ENCODE data around the gene KCNS3.

The KCNS3 gene

GRCh38 chr2:17892770-17893534 is 14.5 kb downstream of the KCNS3 start:
- Histone ChIP-seq H3K27ac (no peak overlapping the region), H2AFZ (no peak overlapping the region), H3K4me2 (ENCODE audit: low read length) (no peak overlapping the region), H3K36me3 (ENCODE audit: control insufficient read depth, insufficient read depth, low read length) (no peaks in the 10 kb centered on the region), H3K4me1 (no peaks in the 10 kb centered on the region), H3K79me2 (no peaks in the 10 kb centered on the region), H3K27me3 (ENCODE audit: control insufficient read depth, insufficient read depth, low read length) (no peaks in the 10 kb centered on the region), H3K9me3 (ENCODE audit: control insufficient read depth, low read length) (no peaks in the 10 kb centered on the region), H3K4me3 (ENCODE audit: low read depth, low read length) (no peak overlapping the region), H3K9ac (no peak overlapping the region)
- TF ChIP-seq CTCF (IDR thresholded peaks at IDR 0.05), result no peak

GRCh38 chr2:17894005-17894404 is 15.5 kb downstream of the KCNS3 start:
- H2AFZ ChIP-seq, result no peak overlapping the region
- no peaks in the 10 kb centered on the region for H3K36me3 ChIP-seq (ENCODE audit: control insufficient read depth, insufficient read depth, low read length)
- H3K4me1 ChIP-seq, result no peaks in the 10 kb centered on the region
- no peaks in the 10 kb centered on the region for H3K9me3 ChIP-seq (ENCODE audit: control insufficient read depth, low read length)
- H3K79me2 ChIP-seq, result no peaks in the 10 kb centered on the region
- H3K4me2 ChIP-seq (ENCODE audit: low read length), result no peak overlapping the region
- H3K4me3 ChIP-seq (ENCODE audit: low read depth, low read length), result no peak overlapping the region
- no peaks in the 10 kb centered on the region for H3K27me3 ChIP-seq (ENCODE audit: control insufficient read depth, insufficient read depth, low read length)
- no peak for TF ChIP-seq CTCF (IDR thresholded peaks at IDR 0.05)
- H3K9ac ChIP-seq, result no peak overlapping the region
- H3K27ac ChIP-seq, result no peak overlapping the region

GRCh38 chr2:17894556-17894955 is 16.1 kb downstream of the KCNS3 start:
- TF ChIP-seq CTCF (IDR thresholded peaks at IDR 0.05), result no peak
- no peaks in the 10 kb centered on the region for H3K9me3 ChIP-seq (ENCODE audit: control insufficient read depth, low read length)
- no peak overlapping the region for H3K4me3 ChIP-seq (ENCODE audit: low read depth, low read length)
- H3K36me3 ChIP-seq (ENCODE audit: control insufficient read depth, insufficient read depth, low read length), result no peaks in the 10 kb centered on the region
- H3K27me3 ChIP-seq (ENCODE audit: control insufficient read depth, insufficient read depth, low read length), result no peaks in the 10 kb centered on the region
- H2AFZ ChIP-seq, result no peak overlapping the region
- no peaks in the 10 kb centered on the region for H3K4me1 ChIP-seq
- no peaks in the 10 kb centered on the region for H3K79me2 ChIP-seq
- H3K4me2 ChIP-seq (ENCODE audit: low read length), result no peak overlapping the region
- H3K27ac ChIP-seq, result no peak overlapping the region
- no peak overlapping the region for H3K9ac ChIP-seq

- Histone ChIP-seq H3K9me3 (ENCODE audit: control insufficient read depth, low read length) (no peaks in the 10 kb centered on the region), H3K27me3 (ENCODE audit: control insufficient read depth, insufficient read depth, low read length) (no peaks in the 10 kb centered on the region), H3K36me3 (ENCODE audit: control insufficient read depth, insufficient read depth, low read length) (no peaks in the 10 kb centered on the region), H3K9ac (no peak overlapping the region), H3K4me3 (ENCODE audit: low read depth, low read length) (no peak overlapping the region), H3K4me1 (no peaks in the 10 kb centered on the region), H2AFZ (no peak overlapping the region), H3K4me2 (ENCODE audit: low read length) (no peak overlapping the region), H3K27ac (no peak overlapping the region), H3K79me2 (no peaks in the 10 kb centered on the region)
- no peak for TF ChIP-seq CTCF (IDR thresholded peaks at IDR 0.05)
Observed at GRCh38 chr2:17899871-17900270, 21.4 kb downstream of the KCNS3 start.

GRCh38 chr2:17901246-17901645 is 22.8 kb downstream of the KCNS3 start:
- Histone ChIP-seq H3K27me3 (ENCODE audit: control insufficient read depth, insufficient read depth, low read length) (no peaks in the 10 kb centered on the region), H3K9ac (no peak overlapping the region), H3K4me2 (ENCODE audit: low read length) (no peak overlapping the region), H3K4me3 (ENCODE audit: low read depth, low read length) (no peak overlapping the region), H3K4me1 (no peaks in the 10 kb centered on the region), H2AFZ (no peak overlapping the region), H3K36me3 (ENCODE audit: control insufficient read depth, insufficient read depth, low read length) (no peaks in the 10 kb centered on the region), H3K27ac (no peak overlapping the region), H3K9me3 (ENCODE audit: control insufficient read depth, low read length) (no peaks in the 10 kb centered on the region), H3K79me2 (no peaks in the 10 kb centered on the region)
- TF ChIP-seq CTCF (IDR thresholded peaks at IDR 0.05), result no peak
